HepG2 (cell line): ENCODE data around the gene SDR39U1. TPM values are rescaled to one million over a fixed set of nuclear protein-coding genes. Genes with fewer than 3 reads are reported as not detected.

ENCODE experiments used
- ARNT ChIP-seq: fragments of 450-650 bp; IDR thresholded peaks from 2 replicates; pipeline ENCODE4 v1.6.1; 2017
- FOXC1 ChIP-seq: sonication (generic); formaldehyde crosslinking; IDR thresholded peaks from 2 replicates; pipeline ENCODE4 v1.8.0; 2022; ENCODE audit warnings: mild to moderate bottlenecking, missing genetic modification reagents, borderline replicate concordance
- HMG20A ChIP-seq: IDR thresholded peaks from 2 replicates; pipeline ENCODE4 v1.6.1; 2016; ENCODE audit warnings: borderline replicate concordance
- HMGXB3 ChIP-seq: sonication (generic); formaldehyde crosslinking; IDR thresholded peaks from 2 replicates; pipeline ENCODE4 v1.4.0; 2020; ENCODE audit warnings: missing genetic modification reagents, borderline replicate concordance
- HOXA7 ChIP-seq: sonication (generic); formaldehyde crosslinking; IDR thresholded peaks from 2 replicates; pipeline ENCODE4 v1.8.1; 2022; ENCODE audit warnings: mild to moderate bottlenecking, missing genetic modification reagents, moderate library complexity
- MTF2 ChIP-seq: sonication (generic); formaldehyde crosslinking; IDR thresholded peaks from 2 replicates; pipeline ENCODE4 v1.5.0; 2020; ENCODE audit warnings: missing genetic modification reagents, borderline replicate concordance
- NONO ChIP-seq, 2 experiments: fragments of 450-650 bp in 1 of 2; sonication (generic) in 1 of 2; formaldehyde crosslinking in 1 of 2; IDR thresholded peaks in 1 of 2; conservative IDR thresholded peaks in 1 of 2; 2 replicates each; pipeline versions ENCODE4 v1.6.1 to v1.8.0; 2017 to 2022; ENCODE audit warnings: mild to moderate bottlenecking in 1 of 2, missing genetic modification reagents in 1 of 2, moderate library complexity in 1 of 2
- RBAK ChIP-seq: sonication (generic); formaldehyde crosslinking; IDR thresholded peaks from 2 replicates; pipeline ENCODE4 v1.5.1; 2020; ENCODE audit warnings: mild to moderate bottlenecking, missing genetic modification reagents
- SRY ChIP-seq: sonication (generic); formaldehyde crosslinking; IDR thresholded peaks from 2 replicates; pipeline ENCODE4 v1.8.0; 2022; ENCODE audit warnings: mild to moderate bottlenecking, missing genetic modification reagents
- TCF7 ChIP-seq: sonication (generic); IDR thresholded peaks from 2 replicates; pipeline ENCODE4 v1.6.1; 2016; ENCODE audit warnings: antibody characterized with exemption, low read depth
- TMF1 ChIP-seq: sonication (generic); formaldehyde crosslinking; IDR thresholded peaks from 2 replicates; pipeline ENCODE4 v1.8.1; 2022; ENCODE audit warnings: low read depth, missing genetic modification reagents
- ZMYM4 ChIP-seq: sonication (generic); formaldehyde crosslinking; IDR thresholded peaks from 2 replicates; pipeline ENCODE4 v1.8.1; 2023; ENCODE audit warnings: mild to moderate bottlenecking, missing genetic modification reagents
- ZNF383 ChIP-seq: sonication (generic); formaldehyde crosslinking; IDR thresholded peaks from 2 replicates; pipeline ENCODE4 v1.4.0; 2020; ENCODE audit warnings: missing genetic modification reagents, mild to moderate bottlenecking, borderline replicate concordance
- ZNF7 ChIP-seq: IDR thresholded peaks from 2 replicates; pipeline ENCODE4 v1.6.1; 2016; ENCODE audit warnings: missing biosample characterization, missing genetic modification reagents
- polyA plus RNA-seq, 8 experiments: library from polyadenylated mRNA; depleted of rRNA in 3 of 8; stranded (reverse) in 7 of 8; unstranded in 1 of 8; fragments of >200 nt; fragmentation: Illumina TruSeq in 4 of 8; extraction: Trizol in 4 of 8; gene quantifications; 2 replicates each; pipeline versions ENCODE4 v1.2.1 to v1.2.3, GENCODE V29; 2011 to 2016; ENCODE audit warnings: low read depth in 4 of 8, missing spikeins in 1 of 8, mixed read lengths in 1 of 8; ENCODE audit not compliant: insufficient read depth in 1 of 8
- total RNA-seq, 5 experiments: library from RNA; depleted of rRNA; stranded (reverse); fragments of >200 nt; fragmentation: Illumina TruSeq; extraction: Trizol; gene quantifications; 2 replicates each; pipeline ENCODE4 v1.2.3, GENCODE V29; 2016; ENCODE audit warnings: low read depth in 1 of 5
- TF ChIP-seq, protein P1 (sequence below): sonication (generic); formaldehyde crosslinking; IDR thresholded peaks from 2 replicates; pipeline ENCODE4 v1.5.0; 2020; ENCODE audit warnings: missing genetic modification reagents
- TF ChIP-seq, protein P2 (sequence below): IDR thresholded peaks from 2 replicates; pipeline ENCODE4 v1.4.0; 2020; ENCODE audit warnings: mild to moderate bottlenecking, missing genetic modification reagents
- TF ChIP-seq, protein P3 (sequence below): sonication (generic); formaldehyde crosslinking; IDR thresholded peaks from 2 replicates; pipeline ENCODE4 v1.8.1; 2023; ENCODE audit warnings: mild to moderate bottlenecking, inconsistent platforms, moderate library complexity, missing genetic modification reagents, borderline replicate concordance

Gene SDR39U1
- total and polyA plus RNA-seq, 2 of the 13 experiments (the other 11 are each of a cell fraction or from before 2014, with no cell fraction given) = 34.4 to 129 TPM

GRCh38 chr14:24398653-24399446, 43.7 kb downstream of the SDR39U1 start, which contains the start of gene NYNRIN (continued):
- TF ChIP-seq, protein P1, sequence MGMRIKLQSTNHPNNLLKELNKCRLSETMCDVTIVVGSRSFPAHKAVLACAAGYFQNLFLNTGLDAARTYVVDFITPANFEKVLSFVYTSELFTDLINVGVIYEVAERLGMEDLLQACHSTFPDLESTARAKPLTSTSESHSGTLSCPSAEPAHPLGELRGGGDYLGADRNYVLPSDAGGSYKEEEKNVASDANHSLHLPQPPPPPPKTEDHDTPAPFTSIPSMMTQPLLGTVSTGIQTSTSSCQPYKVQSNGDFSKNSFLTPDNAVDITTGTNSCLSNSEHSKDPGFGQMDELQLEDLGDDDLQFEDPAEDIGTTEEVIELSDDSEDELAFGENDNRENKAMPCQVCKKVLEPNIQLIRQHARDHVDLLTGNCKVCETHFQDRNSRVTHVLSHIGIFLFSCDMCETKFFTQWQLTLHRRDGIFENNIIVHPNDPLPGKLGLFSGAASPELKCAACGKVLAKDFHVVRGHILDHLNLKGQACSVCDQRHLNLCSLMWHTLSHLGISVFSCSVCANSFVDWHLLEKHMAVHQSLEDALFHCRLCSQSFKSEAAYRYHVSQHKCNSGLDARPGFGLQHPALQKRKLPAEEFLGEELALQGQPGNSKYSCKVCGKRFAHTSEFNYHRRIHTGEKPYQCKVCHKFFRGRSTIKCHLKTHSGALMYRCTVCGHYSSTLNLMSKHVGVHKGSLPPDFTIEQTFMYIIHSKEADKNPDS (CRISPR knock-in tag) = no peak
- TF ChIP-seq HMGXB3 (CRISPR knock-in tag) = no peak
- TF ChIP-seq MTF2 (CRISPR knock-in tag) = peak; percentile 87; the same call in 1 of the 2 replicates
- no peak for TF ChIP-seq RBAK (CRISPR knock-in tag)
- TF ChIP-seq ZNF7 (CRISPR knock-in tag) = no peak
- TF ChIP-seq FOXC1 = peak; percentile 77; the same call in 1 of the 2 replicates
- TF ChIP-seq TMF1 (CRISPR knock-in tag) = 0 out of 2 replicates have a peak, but pooled peaks have one; percentile 17
- TF ChIP-seq ARNT = no peak
- TF ChIP-seq ZNF383 (CRISPR knock-in tag) = no peak
- TF ChIP-seq NONO (IDR thresholded peaks at IDR 0.05) = no peak
- TF ChIP-seq NONO (CRISPR knock-in tag; conservative IDR thresholded peaks at IDR 0.05) = 0 out of 2 replicates have a peak, but pooled peaks have one; percentile 59
- TF ChIP-seq HOXA7 (CRISPR knock-in tag) = 0 out of 2 replicates have a peak, but pooled peaks have one; percentile 27
- TF ChIP-seq, protein P2, sequence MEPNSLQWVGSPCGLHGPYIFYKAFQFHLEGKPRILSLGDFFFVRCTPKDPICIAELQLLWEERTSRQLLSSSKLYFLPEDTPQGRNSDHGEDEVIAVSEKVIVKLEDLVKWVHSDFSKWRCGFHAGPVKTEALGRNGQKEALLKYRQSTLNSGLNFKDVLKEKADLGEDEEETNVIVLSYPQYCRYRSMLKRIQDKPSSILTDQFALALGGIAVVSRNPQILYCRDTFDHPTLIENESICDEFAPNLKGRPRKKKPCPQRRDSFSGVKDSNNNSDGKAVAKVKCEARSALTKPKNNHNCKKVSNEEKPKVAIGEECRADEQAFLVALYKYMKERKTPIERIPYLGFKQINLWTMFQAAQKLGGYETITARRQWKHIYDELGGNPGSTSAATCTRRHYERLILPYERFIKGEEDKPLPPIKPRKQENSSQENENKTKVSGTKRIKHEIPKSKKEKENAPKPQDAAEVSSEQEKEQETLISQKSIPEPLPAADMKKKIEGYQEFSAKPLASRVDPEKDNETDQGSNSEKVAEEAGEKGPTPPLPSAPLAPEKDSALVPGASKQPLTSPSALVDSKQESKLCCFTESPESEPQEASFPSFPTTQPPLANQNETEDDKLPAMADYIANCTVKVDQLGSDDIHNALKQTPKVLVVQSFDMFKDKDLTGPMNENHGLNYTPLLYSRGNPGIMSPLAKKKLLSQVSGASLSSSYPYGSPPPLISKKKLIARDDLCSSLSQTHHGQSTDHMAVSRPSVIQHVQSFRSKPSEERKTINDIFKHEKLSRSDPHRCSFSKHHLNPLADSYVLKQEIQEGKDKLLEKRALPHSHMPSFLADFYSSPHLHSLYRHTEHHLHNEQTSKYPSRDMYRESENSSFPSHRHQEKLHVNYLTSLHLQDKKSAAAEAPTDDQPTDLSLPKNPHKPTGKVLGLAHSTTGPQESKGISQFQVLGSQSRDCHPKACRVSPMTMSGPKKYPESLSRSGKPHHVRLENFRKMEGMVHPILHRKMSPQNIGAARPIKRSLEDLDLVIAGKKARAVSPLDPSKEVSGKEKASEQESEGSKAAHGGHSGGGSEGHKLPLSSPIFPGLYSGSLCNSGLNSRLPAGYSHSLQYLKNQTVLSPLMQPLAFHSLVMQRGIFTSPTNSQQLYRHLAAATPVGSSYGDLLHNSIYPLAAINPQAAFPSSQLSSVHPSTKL = 0 out of 2 replicates have a peak, but pooled peaks have one; percentile 15
- no peak for TF ChIP-seq TCF7
- TF ChIP-seq ZMYM4 (CRISPR knock-in tag) = peak; percentile 51; the same call in 1 of the 2 replicates
- 0 out of 2 replicates have a peak, but pooled peaks have one; percentile 51 for TF ChIP-seq SRY (CRISPR knock-in tag)
- TF ChIP-seq HMG20A = no peak
- TF ChIP-seq, protein P3, sequence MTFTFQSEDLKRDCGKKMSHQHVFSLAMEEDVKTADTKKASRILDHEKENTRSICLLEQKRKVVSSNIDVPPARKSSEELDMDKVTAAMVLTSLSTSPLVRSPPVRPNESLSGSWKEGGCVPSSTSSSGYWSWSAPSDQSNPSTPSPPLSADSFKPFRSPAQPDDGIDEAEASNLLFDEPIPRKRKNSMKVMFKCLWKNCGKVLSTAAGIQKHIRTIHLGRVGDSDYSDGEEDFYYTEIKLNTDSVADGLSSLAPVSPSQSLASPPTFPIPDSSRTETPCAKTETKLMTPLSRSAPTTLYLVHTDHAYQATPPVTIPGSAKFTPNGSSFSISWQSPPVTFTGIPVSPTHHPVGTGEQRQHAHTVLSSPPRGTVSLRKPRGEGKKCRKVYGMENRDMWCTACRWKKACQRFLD = 0 out of 2 replicates have a peak, but pooled peaks have one; percentile 17
